Measurements from ENCODE around the gene BRPF3. TPM values are rescaled to one million over a fixed set of nuclear protein-coding genes. Genes with fewer than 3 reads are reported as not detected.

Gene BRPF3
- total and polyA plus RNA-seq, 2 of the 13 experiments (the other 11 are each of a cell fraction or from before 2014, with no cell fraction given), result 12.3 to 22.9 TPM

- TSS peak; percentile 71 for BruUV-seq (replicated peaks)
- in situ Hi-C loops (cut with HindIII; ENCODE audit: extremely low pct_ligation_motif_present, low pct_unique_long_range_greater_than_20kb) (loop anchor here (5.0 kb wide), 2 partner anchors 63 to 168 kb away; partner anchors contain the start of genes MAPK13 and MAPK14), intact Hi-C loops (cut with micrococcal nuclease; ENCODE audit: unreplicated experiment) (loop anchor here (2.0 kb wide), 2 partner anchors 65 to 167 kb away; partner anchors contain the start of gene MAPK13)
- H4K20me1 ChIP-seq (ENCODE audit: insufficient read depth, low read length), result no peaks in the 10 kb centered on the region
- H3K36me3 ChIP-seq (replicated peaks in 1 of 2; ENCODE audit: control insufficient read depth in 1 of 2, insufficient read depth in 2 of 2, low read length in 2 of 2), result peaks cover 3 to 11% of the 10 kb centered on the region in 2 experiments
- H3K9me3 ChIP-seq (ENCODE audit: low read length), result no peaks in the 10 kb centered on the region
- ChIA-PET CTCF (ENCODE audit: low intra/inter-chr PET ratio, low total read pairs) (interaction anchor here (1.5 to 3.1 kb wide), 3 partner anchors 70 to 101 kb away, joined by 4 to 20 read pairs (median 4); no protein-coding TSS in a partner anchor), POLR2A (interaction anchor here (1.1 to 1.6 kb wide), 4 partner anchors 64 to 99 kb away, joined by 3 to 13 read pairs (median 8); no protein-coding TSS in a partner anchor)
- H3K4me3 ChIP-seq (replicated peaks in 1 of 3; ENCODE audit: insufficient read depth in 1 of 3, low read depth in 2 of 3, low read length in 3 of 3), result peak overlapping the region; percentile 65 to 90 (median 81)
- peak overlapping the region; percentile 97 for H3K4me2 ChIP-seq (ENCODE audit: low read depth, low read length)
- H3K79me2 ChIP-seq (ENCODE audit: insufficient read depth, low read length), result peaks cover 29% of the 10 kb centered on the region
- FAIRE-seq (no peak), DNase-seq (ENCODE audit: low spot score) (no peak), ATAC-seq (no peak)
- peak overlapping the region; percentile 73 for H2AFZ ChIP-seq (ENCODE audit: low read length)
- H3K27ac ChIP-seq (ENCODE audit: extremely low read length, insufficient read depth, low read length), result peak overlapping the region; percentile 92
- 5% methylated on average over 8 of the region's 8 CpGs for WGBS (ENCODE audit: low lambda C conversion rate)
- no peaks in the 10 kb centered on the region for H3K27me3 ChIP-seq (ENCODE audit: control insufficient read depth in 1 of 2, insufficient read depth in 2 of 2, low read length in 2 of 2)
- peak overlapping the region; percentile 95 for H3K9ac ChIP-seq (ENCODE audit: insufficient read depth, low read depth, low read length)
- H3K4me1 ChIP-seq (ENCODE audit: insufficient read depth, low read length), result peaks cover 22% of the 10 kb centered on the region
- TF ChIP-seq PRMT3 (CRISPR knock-in tag; IDR thresholded peaks at IDR 0.05; ENCODE audit: borderline replicate concordance, low read depth) (no peak), PAX8 (CRISPR knock-in tag; IDR thresholded peaks at IDR 0.05; ENCODE audit: borderline replicate concordance) (0 out of 2 replicates have a peak, but pooled peaks have one; percentile 20), CREM (IDR thresholded peaks at IDR 0.05) (peak; percentile 49; the same call in 1 of the 2 replicates), CREM (CRISPR knock-in tag; IDR thresholded peaks at IDR 0.05) (no peak), ZNF615 (CRISPR knock-in tag; IDR thresholded peaks at IDR 0.05; ENCODE audit: borderline replicate concordance) (0 out of 2 replicates have a peak, but pooled peaks have one; percentile 58), ZNF280D (CRISPR knock-in tag; IDR thresholded peaks at IDR 0.05) (0 out of 2 replicates have a peak, but pooled peaks have one; percentile 40), ZNF576 (CRISPR knock-in tag; IDR thresholded peaks at IDR 0.05) (0 out of 2 replicates have a peak, but pooled peaks have one; percentile 13), BHLHE40 (IDR thresholded peaks at IDR 0.05; ENCODE audit: low read length) (no peak), MTF1 (CRISPR knock-in tag; IDR thresholded peaks at IDR 0.05) (no peak), ZNF446 (CRISPR knock-in tag; IDR thresholded peaks at IDR 0.05) (no peak), ZNF362 (CRISPR knock-in tag; IDR thresholded peaks at IDR 0.05; ENCODE audit: borderline replicate concordance) (peak; percentile 75; the same call in 1 of the 2 replicates), SIN3A (IDR thresholded peaks at IDR 0.05; ENCODE audit: borderline replicate concordance, low read depth, low read length) (0 out of 2 replicates have a peak, but pooled peaks have one; percentile 25), YEATS4 (CRISPR knock-in tag; IDR thresholded peaks at IDR 0.05; ENCODE audit: borderline replicate concordance) (no peak), RBFOX2 (IDR thresholded peaks at IDR 0.05; ENCODE audit: low read depth, low read length) (no peak), ATF4 (CRISPR knock-in tag; IDR thresholded peaks at IDR 0.05) (0 out of 4 replicates have a peak, but pooled peaks of 1 of the 2 experiments have one; percentile 17), ZNF652 (CRISPR knock-in tag; IDR thresholded peaks at IDR 0.05; ENCODE audit: borderline replicate concordance, low read depth) (no peak), ZNF543 (CRISPR knock-in tag; IDR thresholded peaks at IDR 0.05) (no peak), ZNF317 (CRISPR knock-in tag; IDR thresholded peaks at IDR 0.05) (0 out of 2 replicates have a peak, but pooled peaks have one; percentile 30), KLF9 (CRISPR knock-in tag; IDR thresholded peaks at IDR 0.05; ENCODE audit: low read depth) (no peak)
Measured at GRCh38 chr6:36195471-36196112, 952 bp upstream of the BRPF3 start.

Data from HepG2 (cell line).